CD4-positive, alpha-beta T cell treated with Interleukin-12 subunit alpha and Interleukin-12 subunit beta, for 1 hour (primary cell): ENCODE results near the gene BCHE.

ENCODE experiments used
- DNase-seq: peaks from one replicate; pipeline ENCODE4 v3.0.0-alpha.2; 2020

Gene BCHE

DNA sequence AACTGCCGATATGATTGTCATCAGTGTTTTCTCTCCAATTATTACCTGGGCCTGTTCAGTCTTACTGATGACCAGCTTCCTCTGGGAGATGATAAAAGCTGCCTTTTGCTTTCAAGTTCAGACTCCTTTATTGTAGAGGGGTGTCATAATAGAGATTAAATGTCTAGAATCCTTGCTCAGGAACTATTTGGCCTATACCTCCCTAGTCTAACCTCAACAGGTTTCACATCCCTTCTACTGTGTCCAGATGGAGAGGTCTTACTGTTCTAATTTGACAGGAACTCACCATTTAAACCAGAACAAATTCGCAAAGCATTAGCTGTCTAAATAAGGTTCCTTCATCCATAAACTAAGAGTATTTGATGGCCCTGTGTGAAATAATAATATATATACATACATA is 88.0 kb downstream of the BCHE start:
- no peak for DNase-seq

DNA sequence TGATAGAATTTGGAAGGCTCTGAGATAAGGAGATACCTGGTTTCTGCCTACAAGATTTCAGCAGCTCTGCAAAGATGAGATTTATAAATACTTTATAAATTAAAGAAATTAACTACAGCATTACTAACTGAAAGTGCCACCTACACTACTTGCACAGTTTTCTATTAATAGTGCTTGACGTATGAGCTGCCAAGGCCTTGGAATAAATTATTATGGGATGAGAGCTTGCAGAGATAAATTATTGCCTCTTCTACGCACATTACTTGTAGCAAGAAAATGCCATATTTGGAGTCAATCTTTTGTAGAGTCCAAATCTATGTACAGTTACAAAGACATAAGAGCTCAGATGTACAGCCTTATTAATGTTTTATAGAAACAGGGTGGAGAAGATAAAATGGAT is 89.1 kb downstream of the BCHE start:
- DNase-seq, result no peak

DNA sequence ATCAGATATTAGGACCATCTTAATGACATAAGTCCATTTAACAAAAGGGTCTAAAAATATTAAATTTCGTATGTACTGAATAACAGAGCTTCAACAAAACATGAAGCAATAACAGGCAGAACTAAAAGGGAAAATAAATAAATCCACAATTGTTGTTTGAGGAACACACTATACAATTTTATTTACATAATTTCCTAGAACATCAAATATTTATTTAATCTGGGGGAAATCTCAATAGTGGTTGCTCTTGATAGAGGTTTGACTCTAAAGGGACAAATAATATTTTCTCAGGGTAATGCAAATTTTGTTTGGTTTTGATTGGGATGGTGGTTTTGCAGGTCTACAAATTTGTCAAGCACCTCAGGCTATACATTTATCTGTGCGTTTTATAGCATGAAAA is 90.3 kb downstream of the BCHE start:
- DNase-seq, result no peak

DNA sequence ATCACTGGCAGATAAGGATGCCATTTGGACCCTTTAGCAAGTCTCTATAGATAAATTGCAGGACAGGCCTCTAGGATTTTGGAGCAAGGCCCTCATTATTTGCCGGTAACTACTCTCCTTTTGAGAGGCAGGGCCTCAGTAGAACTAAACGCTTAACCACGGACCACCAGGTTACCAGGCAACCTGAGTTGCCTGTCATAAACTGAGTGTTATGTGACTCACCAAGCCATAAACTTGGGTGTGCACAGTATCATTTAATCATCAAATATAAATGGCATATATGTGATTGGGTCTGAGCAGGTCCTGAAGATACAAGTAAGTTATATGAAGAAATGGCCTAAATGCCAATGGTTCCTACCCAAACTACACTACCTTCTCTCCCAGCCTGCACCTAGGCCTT is 93.2 kb downstream of the BCHE start:
- no peak for DNase-seq

DNA sequence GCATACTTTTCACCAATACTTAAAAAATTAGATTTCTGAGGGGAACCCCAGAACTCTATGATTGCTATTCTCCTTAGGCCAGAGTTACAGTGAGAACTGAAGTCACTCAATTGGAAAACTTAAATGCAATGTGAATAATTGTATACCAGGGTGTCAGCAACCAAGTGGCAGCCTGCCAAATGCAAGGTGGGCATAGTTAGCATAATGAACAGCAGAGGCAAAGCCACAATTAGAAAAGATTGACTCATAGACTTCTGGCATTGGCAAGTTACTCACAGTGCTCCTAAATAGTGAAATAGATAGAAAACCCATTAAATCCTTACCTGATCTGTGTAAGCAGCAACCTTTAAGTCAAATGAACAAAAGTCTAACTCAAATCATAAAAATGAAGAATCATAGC is 94.9 kb downstream of the BCHE start:
- no peak for DNase-seq

DNA sequence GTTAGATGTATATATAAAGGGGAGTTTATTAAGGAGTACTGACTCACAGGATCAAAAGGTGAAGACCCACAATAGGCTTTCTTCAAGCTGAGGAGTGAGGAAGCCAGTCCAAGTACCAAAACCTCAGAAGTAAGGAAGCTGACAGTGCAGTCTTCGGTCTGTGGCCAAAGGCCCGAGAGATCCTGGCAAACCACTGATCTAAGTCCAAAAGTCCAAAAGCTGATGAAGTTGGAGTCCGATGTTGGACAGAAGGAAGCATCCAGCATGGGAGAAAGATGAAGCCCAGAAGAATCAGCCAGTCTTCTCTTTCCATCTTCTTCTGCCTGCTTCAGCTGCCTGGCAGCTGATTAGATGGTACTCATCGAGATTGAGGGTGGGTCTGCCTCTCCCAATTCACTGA is 107.5 kb downstream of the BCHE start:
- no peak for DNase-seq

DNA sequence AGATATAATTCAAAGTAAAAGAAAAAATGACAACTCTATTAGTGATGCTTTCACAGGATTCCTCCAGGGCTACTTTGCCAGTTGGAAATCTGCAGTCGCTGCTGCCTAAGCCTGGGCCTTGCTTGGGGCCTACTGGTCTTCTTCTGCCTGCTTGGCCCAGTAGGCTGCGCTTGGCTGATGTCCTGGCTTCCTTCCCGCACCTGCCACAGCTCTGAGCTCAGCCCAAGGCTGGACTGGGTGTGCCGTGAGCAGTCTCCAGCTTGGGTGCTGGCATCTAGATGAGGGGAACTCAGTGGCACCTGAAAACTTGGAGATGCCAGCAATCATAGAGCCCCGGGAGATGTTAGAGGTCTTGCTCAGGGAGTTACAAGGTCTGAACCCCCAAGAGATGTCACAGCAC is 108.3 kb downstream of the BCHE start:
- DNase-seq, result no peak

DNA sequence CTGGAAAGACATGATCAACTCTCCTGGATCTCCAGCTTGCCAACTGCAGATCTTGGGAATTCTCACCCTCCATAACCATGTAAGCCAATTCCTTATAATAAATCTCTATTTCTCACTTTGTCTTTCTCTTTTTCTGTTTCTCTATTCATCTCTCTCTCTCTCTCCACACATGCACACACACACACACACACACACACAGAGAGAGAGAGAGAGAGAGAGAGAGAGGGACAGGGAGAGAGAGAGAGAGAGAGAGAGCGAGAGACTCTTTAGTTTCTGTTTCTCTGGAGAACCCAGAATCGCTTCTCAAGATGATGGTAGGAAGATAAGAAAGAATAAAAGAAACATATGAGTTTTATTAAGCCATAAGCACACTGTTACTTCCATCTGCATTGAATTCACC is 111.9 kb downstream of the BCHE start:
- DNase-seq, result no peak
